ENCODE measurements around the gene NUBP2. TPM values are rescaled to one million over a fixed set of nuclear protein-coding genes. Genes with fewer than 3 reads are reported as not detected.

NUBP2 gene, protein sequence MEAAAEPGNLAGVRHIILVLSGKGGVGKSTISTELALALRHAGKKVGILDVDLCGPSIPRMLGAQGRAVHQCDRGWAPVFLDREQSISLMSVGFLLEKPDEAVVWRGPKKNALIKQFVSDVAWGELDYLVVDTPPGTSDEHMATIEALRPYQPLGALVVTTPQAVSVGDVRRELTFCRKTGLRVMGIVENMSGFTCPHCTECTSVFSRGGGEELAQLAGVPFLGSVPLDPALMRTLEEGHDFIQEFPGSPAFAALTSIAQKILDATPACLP
- total RNA-seq, result 36.2 TPM

DNA sequence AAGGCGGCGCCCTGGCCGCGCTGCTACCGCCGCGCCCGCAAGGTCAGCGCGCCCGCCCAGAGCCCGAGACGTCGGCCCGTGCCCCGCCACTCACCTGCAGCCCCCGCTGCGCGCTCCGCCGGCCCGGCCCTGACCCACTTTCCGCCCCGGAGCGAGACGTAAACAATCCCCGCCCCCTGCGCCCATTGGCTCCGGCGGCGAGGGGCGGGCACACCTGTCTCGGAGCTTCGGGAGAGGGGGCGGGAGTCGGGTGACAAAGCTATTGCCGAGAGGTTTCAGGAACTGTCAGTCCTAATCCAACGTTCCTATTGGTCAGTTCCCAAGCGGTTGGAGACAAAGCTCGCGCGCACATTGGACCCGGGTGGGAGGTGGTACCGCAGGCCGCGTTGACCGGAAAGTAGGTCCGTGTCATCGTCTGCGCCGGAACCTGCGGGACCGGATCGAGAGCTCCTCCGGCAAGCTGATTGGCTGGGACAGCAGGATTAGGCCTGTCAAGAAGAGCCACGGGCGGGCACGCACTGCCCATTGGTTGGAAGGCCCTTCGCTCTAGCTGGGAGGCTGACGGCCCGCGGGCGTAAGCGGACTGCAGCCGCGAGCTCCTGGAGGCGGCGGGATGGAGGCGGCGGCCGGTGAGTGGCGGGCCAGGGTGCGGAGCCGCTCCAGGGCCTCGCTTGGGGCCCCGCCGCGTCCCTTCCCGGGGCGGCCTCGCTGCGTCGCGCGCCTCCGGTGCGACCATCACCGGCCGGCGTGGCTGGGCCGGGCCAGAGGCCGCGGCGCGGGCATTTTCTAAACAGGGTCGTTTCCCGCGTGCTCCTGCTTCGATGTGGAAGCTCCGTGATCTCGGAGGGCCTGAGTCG lies at the start of gene NUBP2, which contains the start of gene SPSB3:
TSS of gene NUBP2 (plus strand) at position 553 of the 857 bp plus-strand sequence. CDS start at position 614, 61 bp downstream.
TSS of gene SPSB3 (minus strand) at position 164 of the 857 bp plus-strand sequence. CDS start 1,088 bp downstream, outside the sequence.

DNA sequence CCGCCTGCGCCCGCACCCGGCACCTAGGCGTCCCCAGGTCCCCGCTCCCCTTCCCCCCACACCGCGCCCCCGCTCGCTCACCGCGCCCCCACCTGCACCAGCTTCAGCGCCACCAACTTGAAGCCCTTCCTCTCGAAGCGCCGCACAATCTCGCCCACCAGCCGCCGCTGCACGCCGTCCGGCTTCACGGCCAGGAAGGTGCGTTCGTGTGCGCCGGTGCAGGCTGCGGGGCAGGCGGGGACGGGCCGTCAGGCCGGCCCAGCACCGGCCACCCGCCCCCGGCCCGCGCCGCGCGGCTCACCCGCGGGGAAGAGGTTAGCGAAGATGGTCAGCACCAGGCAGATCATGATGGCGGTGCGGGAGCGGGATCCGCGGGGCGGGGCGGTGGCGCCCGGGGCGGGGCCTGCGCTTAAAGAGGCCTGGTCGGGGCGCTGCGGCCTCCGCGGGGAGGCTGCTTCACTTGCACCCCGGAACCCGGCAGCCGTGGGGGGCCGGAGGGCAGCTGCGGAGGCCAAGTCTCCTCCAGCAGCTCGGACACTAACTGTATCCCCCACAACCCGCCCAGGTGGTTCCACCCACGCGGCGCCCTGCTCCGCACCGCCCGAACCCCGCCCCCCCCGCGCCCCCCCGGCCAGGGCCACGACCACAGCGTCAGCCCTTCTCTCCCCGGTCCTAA lies 11.4 kb upstream of the NUBP2 start, which contains the start of gene NME3:
TSS of gene NME3 (minus strand) at position 356 of the 676 bp plus-strand sequence. CDS start at position 347, 9 bp downstream.

DNA sequence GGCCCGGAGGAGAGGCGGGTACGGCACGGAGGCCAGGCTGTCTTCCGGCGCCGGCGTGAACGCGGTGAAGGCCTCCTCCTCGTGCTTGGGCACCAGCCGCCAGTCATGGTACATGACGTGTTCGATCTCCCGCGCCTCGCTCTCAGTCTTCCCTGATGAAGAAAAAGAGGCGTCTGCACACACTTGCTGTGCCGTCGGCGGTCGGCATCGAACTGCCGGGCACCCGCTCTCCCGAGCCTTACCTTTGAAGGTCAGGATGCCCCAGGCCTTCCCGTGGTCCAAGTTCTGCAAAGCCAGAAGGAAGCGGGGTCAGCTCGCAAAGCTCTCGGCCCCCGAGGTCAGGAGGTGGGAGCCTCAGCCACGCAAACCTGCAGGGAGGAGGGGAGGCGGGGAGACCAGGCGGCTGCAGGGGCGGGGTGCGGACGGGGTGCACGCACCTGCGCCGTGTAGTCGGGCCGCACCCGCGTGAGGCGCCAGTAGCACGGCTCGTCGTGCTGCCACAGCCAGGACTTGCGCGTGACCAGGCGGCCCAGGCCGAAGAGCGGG lies 10.3 kb upstream of the NUBP2 start, which contains the start of gene EME2:
TSS of gene EME2 (plus strand) at position 449 of the 546 bp plus-strand sequence. CDS start 418 bp downstream, outside the sequence.

DNA sequence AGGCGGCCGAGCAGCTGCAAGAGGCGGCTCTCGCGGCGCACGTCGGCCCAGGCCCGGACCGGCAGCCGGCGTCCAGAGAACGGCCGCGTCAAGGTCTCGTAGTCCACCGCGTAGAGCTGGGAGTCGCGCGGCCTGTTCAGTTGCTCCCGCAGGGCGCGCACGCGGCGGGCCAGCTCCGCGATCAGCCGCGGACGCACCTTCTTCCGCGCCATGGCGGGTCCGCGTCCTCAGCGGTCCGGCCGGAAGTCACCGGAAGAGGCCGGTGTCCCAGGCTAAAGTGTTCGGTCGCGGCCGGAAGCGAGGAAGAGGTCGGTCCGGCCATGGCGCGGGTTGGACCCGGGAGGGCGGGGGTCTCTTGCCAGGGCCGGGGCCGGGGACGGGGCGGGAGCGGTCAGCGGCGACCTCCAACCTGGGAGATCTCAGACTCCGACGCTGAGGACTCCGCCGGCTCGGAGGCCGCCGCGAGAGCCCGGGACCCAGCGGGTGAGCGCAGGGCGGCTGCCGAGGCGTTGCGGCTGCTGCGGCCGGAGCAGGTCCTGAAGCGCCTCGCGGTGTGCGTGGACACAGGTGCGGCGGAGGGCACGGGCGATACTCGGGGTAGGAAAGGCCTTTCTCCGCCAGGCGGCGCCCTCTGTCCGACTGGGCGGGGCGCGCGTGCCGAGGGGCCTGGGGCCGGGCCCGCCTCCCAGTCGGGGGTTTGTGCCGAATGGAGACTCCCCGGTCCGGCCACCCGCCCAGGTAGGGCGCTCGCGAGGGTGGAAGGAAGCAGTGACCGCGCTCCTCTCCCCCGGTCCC lies 9.7 kb upstream of the NUBP2 start, which contains the start of gene MRPS34:
TSS of gene MRPS34 (minus strand) at position 227 of the 795 bp plus-strand sequence. CDS start at position 212, 15 bp downstream.

DNA sequence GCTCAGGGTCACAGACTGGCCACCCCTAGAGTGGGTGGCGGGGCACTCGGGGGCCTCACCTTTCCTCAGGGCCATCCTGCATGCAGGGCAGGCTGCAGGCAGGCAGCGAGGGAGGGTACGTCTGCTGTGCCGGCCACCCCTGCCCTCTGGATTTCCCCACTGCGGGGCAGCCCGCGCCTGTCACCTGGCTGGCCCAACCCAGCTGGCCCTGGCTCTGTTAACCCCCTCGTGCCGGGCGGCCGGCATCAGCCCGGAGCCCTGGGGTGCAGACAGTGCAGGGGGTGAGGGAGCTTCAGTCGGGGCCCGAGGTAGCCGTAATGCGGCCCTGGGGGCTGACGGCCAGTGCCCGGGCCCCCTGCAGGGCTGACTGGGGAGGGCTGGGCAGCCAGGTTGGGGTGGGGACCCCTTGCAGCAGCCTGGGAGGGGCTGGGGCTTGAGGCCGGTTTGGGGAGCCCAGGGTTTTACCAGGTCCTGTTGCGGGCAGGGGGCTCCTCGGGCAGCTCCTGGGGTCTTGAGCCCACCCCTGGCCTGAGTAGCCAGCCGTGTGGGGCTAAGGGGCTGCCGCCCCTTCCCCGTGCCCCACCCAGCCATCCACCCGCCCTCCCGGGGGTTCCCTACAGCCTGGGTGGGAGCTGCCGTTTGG lies 10.9 kb downstream of the NUBP2 start, which contains the start of gene IGFALS:
TSS of gene IGFALS (minus strand) at position 128 of the 643 bp plus-strand sequence. CDS start at position 75, 53 bp downstream.

DNA sequence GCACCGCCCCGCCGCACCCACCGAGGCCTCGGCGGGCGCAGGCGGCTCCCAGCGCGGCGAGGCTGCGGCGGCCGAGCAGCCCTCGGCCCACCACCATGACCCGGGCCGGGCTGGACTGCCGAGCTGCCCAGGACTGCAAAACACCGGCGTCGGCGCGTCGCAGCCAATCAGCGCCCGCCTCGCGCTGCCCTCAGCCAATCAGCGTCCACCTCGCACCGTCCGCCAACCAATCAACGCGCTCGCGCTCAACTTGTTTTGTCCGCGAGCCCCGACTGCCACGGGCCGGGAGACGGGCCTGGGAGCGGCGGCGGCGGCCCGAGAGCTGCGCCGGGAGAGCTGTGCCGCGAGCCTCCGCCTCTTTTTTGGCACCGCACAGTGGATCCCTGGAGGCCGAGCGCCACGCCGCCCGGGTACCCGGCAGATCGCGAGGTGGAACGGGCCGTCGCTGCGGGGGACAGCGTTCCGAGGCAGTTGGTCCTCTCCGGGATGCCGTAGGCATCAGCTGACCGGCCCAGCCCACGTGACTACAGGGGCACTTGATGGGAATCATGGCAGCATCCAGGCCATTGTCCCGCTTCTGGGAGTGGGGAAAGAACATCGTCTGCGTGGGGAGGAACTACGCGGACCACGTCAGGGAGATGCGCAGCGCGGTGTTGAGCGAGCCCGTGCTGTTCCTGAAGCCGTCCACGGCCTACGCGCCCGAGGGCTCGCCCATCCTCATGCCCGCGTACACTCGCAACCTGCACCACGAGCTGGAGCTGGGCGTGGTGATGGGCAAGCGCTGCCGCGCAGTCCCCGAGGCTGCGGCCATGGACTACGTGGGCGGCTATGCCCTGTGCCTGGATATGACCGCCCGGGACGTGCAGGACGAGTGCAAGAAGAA lies 44.2 kb downstream of the NUBP2 start, which contains the start of the genes FAHD1 and HAGH:
TSS of gene FAHD1 (plus strand) at position 516 of the 883 bp plus-strand sequence. CDS start at position 549, 33 bp downstream.
TSS of gene HAGH (minus strand) at position 135 of the 883 bp plus-strand sequence. CDS start at position 97, 38 bp downstream.

Small RNA genes within 50 kb of the gene (small RNA-seq; reads per million reads assigned to genes)
- gene MIR3177, result 0.15 reads per million

Other genes starting within 250 kb of the NUBP2 start
- 3.2 TPM for gene TMEM204, start 249.3 kb upstream of the NUBP2 start, total RNA-seq
- 42.7 TPM for gene IFT140, start 170.9 kb upstream of the NUBP2 start, total RNA-seq
- gene CRAMP1, start 170.6 kb upstream of the NUBP2 start, total RNA-seq, result 10.1 TPM
- gene JPT2, start 104.7 kb upstream of the NUBP2 start, total RNA-seq, result 35.1 TPM
- gene MAPK8IP3, start 76.8 kb upstream of the NUBP2 start, total RNA-seq, result 85.8 TPM
- gene NME3, start 11.4 kb upstream of the NUBP2 start, total RNA-seq, result 23.8 TPM
- 12.0 TPM for gene EME2, start 10.2 kb upstream of the NUBP2 start, total RNA-seq
- gene MRPS34, start 9.8 kb upstream of the NUBP2 start, total RNA-seq, result 34.4 TPM
- gene SPSB3, start 389 bp upstream of the NUBP2 start, total RNA-seq, result 44.5 TPM
- gene IGFALS, start 10.7 kb downstream of the NUBP2 start, total RNA-seq, result not detected
- gene HAGH, start 43.9 kb downstream of the NUBP2 start, total RNA-seq, result 67.4 TPM
- gene FAHD1, start 44.2 kb downstream of the NUBP2 start, total RNA-seq, result 44.3 TPM
- gene MEIOB, start 89.2 kb downstream of the NUBP2 start, total RNA-seq, result 1.8 TPM
- gene HS3ST6, start 135.5 kb downstream of the NUBP2 start, total RNA-seq, result not detected
- gene MSRB1, start 160.2 kb downstream of the NUBP2 start, total RNA-seq, result 6.7 TPM
- not detected for gene RPL3L, start 171.7 kb downstream of the NUBP2 start, total RNA-seq
- gene NDUFB10, start 176.6 kb downstream of the NUBP2 start, total RNA-seq, result 93.0 TPM
- gene RPS2, start 181.9 kb downstream of the NUBP2 start, total RNA-seq, result 1,359 TPM
- gene RNF151, start 183.9 kb downstream of the NUBP2 start, total RNA-seq, result not detected
- 13.1 TPM for gene TBL3, start 189.1 kb downstream of the NUBP2 start, total RNA-seq
- 1.2 TPM for gene NOXO1, start 198.5 kb downstream of the NUBP2 start, total RNA-seq
- gene GFER, start 201.2 kb downstream of the NUBP2 start, total RNA-seq, result 14.1 TPM
- gene SYNGR3, start 207.0 kb downstream of the NUBP2 start, total RNA-seq, result 112 TPM
- 7.8 TPM for gene ZNF598, start 226.9 kb downstream of the NUBP2 start, total RNA-seq
- gene NPW, start 236.8 kb downstream of the NUBP2 start, total RNA-seq, result not detected
- 23.5 TPM for gene NHERF2, start 243.9 kb downstream of the NUBP2 start, total RNA-seq

All from diencephalon (tissue), 1 donor.